ENCODE measurements around the gene PRKCZ.

The PRKCZ gene

DNA sequence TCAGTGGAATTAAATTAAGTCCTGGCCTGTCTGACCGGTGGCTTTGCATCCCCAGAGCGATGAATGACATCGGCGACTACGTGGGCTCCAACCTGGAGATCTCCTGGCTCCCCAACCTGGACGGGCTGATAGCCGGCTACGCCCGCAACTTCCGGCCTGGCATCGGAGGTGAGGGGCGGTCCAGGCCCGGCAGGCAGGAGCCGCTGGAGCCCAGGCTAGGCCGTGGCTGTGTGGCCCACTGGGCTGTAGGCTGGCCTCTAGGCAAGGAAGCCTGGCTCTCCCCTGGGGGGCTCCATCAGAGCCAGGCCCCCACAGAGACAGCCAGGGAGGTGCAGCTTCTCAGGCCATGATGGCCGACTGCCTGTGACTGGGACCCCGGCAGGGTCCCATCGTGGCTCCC is 25.3 kb upstream of the PRKCZ start:
- no peak for DNase-seq (ENCODE audit: low spot score)

DNA sequence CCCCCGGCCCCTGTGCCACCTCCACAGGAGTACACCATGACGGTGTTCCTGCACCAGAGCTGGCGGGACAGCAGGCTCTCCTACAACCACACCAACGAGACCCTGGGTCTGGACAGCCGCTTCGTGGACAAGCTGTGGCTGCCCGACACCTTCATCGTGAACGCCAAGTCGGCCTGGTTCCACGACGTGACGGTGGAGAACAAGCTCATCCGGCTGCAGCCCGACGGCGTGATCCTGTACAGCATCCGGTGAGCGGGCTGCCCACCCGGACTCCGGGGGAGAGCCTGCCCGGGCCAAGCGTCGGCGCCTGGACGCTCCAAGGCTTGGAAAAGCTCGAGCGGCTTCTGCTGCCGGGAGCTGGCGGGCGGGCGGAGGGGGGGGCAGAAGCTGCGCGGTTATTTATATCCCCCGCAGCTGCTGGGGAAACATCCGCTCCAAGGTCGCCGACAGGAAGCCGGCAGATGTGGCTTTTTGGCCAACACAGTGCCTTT is 24.7 kb upstream of the PRKCZ start:
- DNase-seq (ENCODE audit: low spot score) = no peak

GRCh38 chr1:2027961-2028583 is 22.1 kb upstream of the PRKCZ start:
- no peak for DNase-seq (ENCODE audit: low spot score)

- no peak for DNase-seq (ENCODE audit: low spot score)
These were observed 21.2 kb upstream of the PRKCZ start for GRCh38 chr1:2028870-2029560.

DNA sequence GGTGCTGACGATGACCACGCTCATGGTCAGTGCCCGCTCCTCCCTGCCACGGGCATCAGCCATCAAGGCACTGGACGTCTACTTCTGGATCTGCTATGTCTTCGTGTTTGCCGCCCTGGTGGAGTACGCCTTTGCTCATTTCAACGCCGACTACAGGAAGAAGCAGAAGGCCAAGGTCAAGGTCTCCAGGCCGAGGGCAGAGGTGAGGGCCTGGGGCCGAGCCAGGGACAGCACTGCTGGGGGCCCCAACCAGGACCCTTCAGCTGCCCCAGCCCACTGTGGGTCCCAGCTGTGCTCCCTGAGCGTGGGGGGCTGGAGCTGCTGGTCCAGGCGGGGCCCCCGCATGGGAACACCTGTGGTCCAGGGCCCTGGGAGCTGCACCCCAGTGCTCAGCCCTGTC is 20.6 kb upstream of the PRKCZ start:
- no peak for DNase-seq (ENCODE audit: low spot score)

- no peak for DNase-seq (ENCODE audit: low spot score)
These were observed 19.9 kb upstream of the PRKCZ start for GRCh38 chr1:2030076-2030871.

DNA sequence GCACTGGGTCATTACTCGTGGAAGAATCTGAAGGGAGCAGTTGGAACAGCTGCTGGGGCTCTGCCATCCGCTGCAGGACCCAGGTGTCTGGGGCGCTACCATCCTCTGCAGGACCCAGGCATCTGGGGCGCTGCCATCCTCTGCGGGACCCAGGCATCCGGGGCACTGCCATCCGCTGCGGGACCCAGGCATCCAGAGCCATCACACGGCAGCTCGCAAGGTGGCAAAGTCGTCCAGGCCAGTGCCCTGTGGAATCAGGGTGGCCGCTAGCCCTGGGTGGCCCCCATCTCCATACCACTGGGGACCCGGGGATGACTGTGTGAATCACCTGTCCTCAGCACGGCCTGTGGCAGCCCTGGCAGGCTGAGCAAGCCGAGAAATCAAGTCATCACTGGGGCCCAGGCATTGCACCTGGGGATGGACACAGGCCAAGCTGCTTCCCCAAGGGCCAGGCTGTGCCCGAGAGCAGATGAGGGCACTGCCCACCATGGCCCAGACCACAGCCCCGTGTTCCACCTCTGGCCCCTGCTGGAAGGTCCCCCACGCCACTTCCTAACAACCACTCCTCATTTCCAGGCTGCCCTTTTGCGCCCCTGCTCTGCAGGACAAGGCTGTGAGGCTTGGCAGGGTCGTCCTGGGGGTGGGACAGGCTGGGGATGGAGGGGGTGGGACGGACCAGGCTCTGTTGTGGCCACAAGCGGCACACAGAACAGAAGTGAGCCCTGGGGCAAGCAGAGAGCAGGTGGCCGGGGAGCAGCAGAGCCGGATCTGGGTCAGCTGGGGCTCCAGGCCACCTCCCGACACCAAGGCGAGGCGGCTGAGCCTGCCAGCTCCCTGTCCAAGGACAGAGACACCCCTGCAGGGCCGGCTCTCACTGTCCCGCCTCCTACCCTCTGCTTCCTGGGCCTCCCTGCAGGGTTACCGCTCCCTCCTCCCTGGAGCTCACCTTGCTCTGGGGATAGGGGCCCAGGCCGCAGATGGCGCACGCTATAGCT is 18.4 kb upstream of the PRKCZ start:
- no peak for DNase-seq (ENCODE audit: low spot score)

DNA sequence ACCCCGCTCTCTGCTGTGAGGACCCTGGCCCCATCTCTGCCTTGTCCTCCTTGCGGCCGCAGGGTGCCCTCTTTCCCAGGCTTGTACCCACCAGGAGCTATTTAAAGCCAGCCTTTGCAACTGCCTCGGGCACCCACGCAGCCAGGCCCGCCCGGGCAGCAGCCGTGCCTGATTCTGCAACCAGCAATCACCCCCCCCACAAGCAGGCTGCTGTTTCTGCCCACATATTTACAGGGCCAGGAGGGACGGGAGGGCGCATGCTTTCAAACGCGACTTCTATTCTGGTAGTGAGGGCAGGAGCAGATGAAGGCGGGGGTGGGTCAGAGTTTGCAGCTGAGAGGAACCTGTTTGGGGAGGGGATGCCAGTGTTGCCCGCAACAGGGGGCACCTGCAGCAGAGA is 17.5 kb upstream of the PRKCZ start:
- no peak for DNase-seq (ENCODE audit: low spot score)

DNA sequence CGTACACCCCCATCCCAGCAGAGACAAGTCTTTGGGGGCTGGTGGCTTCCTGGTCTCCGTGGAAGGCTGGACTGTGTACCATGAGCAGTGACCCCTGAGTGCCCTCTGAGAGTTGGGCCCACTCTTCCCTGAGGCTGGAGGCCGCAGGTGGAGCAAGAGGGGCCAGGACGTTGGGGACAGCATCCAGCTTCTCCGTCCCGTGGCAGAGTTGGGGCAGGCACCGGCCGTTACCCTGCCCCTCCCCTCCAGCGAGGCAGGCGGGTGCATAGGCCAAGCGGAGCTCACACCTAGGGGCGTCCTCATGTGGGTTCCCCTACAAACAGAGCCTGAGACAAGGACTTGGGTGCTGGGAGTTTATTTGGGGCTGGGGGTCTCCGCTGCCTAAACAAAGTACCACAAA is 17.0 kb upstream of the PRKCZ start:
- DNase-seq (ENCODE audit: low spot score) = no peak

DNA sequence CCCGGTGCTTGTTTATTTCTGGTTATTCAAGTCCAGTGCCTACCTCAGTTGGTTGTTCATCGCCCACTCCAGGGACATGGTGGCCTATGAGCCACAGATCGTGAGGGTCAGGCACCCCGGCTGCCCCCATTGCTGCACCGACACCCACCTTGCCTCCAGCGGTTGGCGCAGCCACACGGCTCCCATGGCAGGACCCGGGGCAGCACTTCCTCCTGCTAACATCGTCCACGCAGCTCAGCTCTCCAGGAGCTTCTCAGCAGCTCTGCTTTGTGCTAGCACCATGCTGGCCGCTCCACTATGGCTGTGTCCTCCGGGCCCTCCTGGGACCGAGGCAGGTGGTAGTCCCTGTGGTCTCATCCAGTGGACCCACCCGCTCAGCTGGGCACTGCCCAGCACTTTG is 13.9 kb upstream of the PRKCZ start:
- DNase-seq (ENCODE audit: low spot score) = no peak

GRCh38 chr1:2037314-2037979 is 12.8 kb upstream of the PRKCZ start:
- DNase-seq (ENCODE audit: low spot score) = no peak

DNA sequence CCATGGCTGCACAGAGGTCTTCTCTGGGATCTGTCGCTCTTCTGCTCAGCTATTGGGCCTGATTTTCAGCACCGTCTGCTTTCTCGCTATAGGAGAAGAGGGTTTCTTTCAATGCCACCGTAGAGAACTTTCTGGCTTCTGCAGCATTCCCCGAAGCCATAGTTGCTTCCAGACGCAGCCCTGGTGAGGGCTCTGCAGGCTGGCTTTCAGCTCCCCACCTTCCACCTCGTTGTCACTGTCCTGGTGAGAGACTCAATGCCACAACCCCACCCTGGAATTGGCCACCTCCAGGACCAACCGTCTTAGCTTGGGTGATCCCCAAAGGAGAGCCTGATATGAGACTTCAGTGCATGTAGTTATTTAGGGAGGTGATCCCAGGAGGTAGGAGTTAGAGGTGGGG is 12.0 kb upstream of the PRKCZ start:
- no peak for DNase-seq (ENCODE audit: low spot score)

GRCh38 chr1:2039251-2039650 is 11.0 kb upstream of the PRKCZ start:
- no peak for DNase-seq (ENCODE audit: low spot score)

GRCh38 chr1:2041305-2041704 is 8.9 kb upstream of the PRKCZ start:
- DNase-seq (ENCODE audit: low spot score) = no peak

DNA sequence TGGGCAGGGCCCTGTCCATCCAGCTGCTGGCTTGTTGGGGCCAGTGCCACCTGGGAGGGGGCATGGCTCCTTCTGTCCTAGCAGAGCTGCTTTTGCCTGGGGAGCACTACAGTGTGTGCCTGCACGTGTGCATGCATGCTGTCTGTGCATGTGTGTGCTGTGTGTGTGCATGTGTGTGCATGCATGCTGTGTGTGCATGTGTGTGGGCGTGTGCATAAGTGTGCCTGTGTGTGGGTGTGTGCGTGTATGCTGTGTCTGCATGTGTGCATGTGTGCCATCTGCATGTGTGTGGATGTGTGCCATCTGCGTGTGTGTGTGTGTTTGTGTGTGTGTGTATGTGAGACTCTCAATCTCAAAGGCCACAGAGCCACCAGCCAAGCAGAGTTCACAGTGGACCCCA is 8.3 kb upstream of the PRKCZ start:
- no peak for DNase-seq (ENCODE audit: low spot score)

DNA sequence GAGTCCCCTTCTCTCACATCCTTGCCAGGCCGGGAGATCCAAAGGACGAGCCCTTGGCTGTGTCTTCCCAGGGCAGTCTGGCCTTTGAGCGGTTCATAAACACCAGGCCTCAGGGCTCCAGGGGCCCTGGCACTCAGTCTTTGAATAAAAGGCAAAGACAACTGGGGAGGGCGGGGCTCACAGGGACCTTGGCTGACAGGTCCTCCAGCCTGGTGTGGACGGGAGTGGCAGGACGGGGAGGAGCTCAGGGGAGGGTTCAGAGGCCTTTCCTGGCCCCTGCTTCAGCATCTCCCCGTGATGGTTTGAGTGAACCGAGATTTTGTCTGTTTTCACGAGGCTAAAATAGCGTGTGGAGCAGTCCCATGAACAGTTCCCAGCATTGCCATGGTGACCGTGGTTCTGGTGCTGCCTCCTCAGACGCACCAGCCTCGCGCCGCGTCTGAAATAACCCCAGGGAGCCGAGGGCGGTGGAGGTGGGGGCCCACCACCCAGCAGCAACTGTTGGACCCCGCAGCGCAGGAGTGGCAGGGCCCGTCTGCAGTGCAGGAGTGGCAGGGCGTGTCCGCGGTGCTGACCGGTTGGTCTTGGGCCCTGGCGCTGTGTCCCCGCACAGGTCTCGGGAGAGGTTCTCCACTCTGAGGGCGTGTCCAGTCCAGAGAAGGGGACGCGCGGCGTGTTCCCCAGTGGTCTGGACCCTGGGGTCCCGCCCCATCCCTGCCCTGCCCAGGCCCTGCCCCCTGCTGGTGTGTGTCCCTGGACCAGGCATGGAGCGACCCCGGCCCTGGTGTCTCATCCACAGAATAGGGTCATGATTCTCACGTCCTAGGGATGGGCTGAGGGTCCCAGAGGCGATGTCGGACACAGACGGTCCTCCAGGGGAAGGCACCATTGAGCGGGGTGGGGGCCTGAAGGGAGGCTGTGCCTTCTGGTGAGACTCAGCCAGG is 7.1 kb upstream of the PRKCZ start:
- no peak for DNase-seq (ENCODE audit: low spot score)

GRCh38 chr1:2043886-2044285 is 6.3 kb upstream of the PRKCZ start:
- no peak for DNase-seq (ENCODE audit: low spot score)

DNA sequence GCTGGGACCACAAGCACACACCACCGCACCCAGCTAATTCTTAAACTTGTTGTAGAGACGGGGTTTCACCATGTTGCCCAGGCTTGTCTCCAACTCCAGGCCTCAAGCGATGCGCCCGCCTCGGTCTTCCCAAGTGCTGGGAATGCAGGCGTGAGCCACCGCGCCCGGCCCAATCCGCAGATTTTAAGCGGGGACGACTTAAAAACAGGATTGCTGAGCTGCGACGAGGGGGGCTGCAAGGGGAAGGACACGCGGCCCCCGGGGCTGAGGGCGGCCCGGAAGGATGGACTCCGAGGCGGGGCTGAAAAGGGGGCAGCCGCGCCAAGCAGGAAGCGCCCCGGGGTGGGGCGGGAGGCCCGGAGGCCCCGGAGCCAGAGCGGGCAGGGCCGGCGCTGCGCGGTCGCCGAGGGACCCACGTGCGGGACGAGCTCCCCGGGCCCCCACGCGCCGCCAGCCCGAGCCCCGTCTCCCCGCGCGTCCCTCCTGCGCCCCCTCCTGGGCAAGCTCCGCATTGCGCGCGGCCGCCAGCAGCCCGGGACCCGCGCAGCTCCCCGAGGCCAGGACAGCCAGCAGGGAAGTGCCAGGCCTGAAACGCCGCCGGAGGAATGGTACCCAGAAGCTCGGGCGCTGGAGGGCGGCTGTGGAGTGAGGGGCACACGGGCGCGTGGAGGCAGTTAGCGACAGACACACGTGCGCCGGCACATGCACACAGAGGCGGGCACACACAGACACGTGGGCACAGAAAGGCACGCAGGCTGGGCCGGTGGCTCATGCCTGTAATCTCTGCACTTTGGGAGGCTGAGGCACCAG is 5.5 kb upstream of the PRKCZ start:
- peak; percentile 95 for DNase-seq (ENCODE audit: low spot score)

- no peak for DNase-seq (ENCODE audit: low spot score)
These were observed 4.6 kb upstream of the PRKCZ start for GRCh38 chr1:2045468-2046173.
